Esophagus muscularis mucosa (tissue), 4 donors: ENCODE measurements around the gene LARP1B. TPM values are rescaled to one million over a fixed set of nuclear protein-coding genes. Genes with fewer than 3 reads are reported as not detected.

Experiments
- DNase-seq: peaks from one replicate; pipeline ENCODE4 v3.0.0-alpha.2; 2017; ENCODE audit errors: extremely low spot score
- H3K27ac ChIP-seq, 4 donors: fragments of 200-600 bp; sonication (generic); replicated peaks in 1 of 4; 1 replicate in 3 of 4; 2 replicates in 1 of 4; pipeline ENCODE4 v1.5.1; 2016 to 2019; ENCODE audit warnings: mild to moderate bottlenecking in 1 of 4
- H3K27me3 ChIP-seq, 4 donors: fragments of 200-600 bp; sonication (generic); one replicate each; pipeline versions ENCODE4 v1.5.1 to v1.6.0; 2016 to 2019
- H3K36me3 ChIP-seq, 4 donors: fragments of 200-600 bp; sonication (generic); one replicate each; pipeline ENCODE4 v1.5.1; 2016 to 2019
- H3K4me1 ChIP-seq, 4 donors: fragments of 200-600 bp; sonication (generic); one replicate each; pipeline ENCODE4 v1.5.1; 2016 to 2019
- H3K4me3 ChIP-seq, 4 donors: fragments of 200-600 bp; sonication (generic); 1 replicate in 2 of 4; 2 replicates in 2 of 4; pipeline ENCODE4 v1.5.1; 2016 to 2019; ENCODE audit warnings: mild to moderate bottlenecking in 4 of 4, moderate library complexity in 1 of 4
- H3K9me3 ChIP-seq, 4 donors: fragments of 200-600 bp; sonication (generic); 1 replicate in 3 of 4; 2 replicates in 1 of 4; pipeline ENCODE4 v1.5.1; 2016 to 2019
- CTCF ChIP-seq, 3 experiments: fragments of 200-600 bp in 2 of 3; fragments of 450-650 bp in 1 of 3; sonication (generic) in 2 of 3; IDR thresholded peaks; one replicate each; pipeline ENCODE4 v1.5.1; 2017 to 2019; ENCODE audit warnings: antibody characterized with exemption in 3 of 3, mild to moderate bottlenecking in 2 of 3, moderate library complexity in 1 of 3
- EP300 ChIP-seq: sonication (generic); formaldehyde crosslinking; IDR thresholded peaks from one replicate; pipeline ENCODE4 v1.6.1; 2017; ENCODE audit warnings: antibody characterized with exemption
- POLR2A ChIP-seq: fragments of 450-650 bp; IDR thresholded peaks from one replicate; pipeline ENCODE4 v1.6.1; 2017; ENCODE audit warnings: antibody characterized with exemption, moderate library complexity, mild to moderate bottlenecking, low read depth
- POLR2AphosphoS5 ChIP-seq, 2 donors: sonication (generic); formaldehyde crosslinking; IDR thresholded peaks; one replicate each; pipeline ENCODE4 v1.6.1; 2017; ENCODE audit warnings: antibody characterized with exemption in 2 of 2
- WGBS: methylation state at CpG from one replicate; pipeline ENCODE4 v1.1.5; 2018; 5-methylcytosine and 5-hydroxymethylcytosine counted together
- intact Hi-C: fragments of 100-400 bp; cut with DNase I; formaldehyde crosslinking; loops from one replicate; pipeline ENCODE4 v1.15.1; 2023
- total RNA-seq, 4 donors: library from RNA; depleted of rRNA; stranded (reverse); fragments of >200 nt; gene quantifications; one replicate each; pipeline versions ENCODE4 v1.1.0 to v1.2.1, GENCODE V29; 2016

Gene LARP1B
- 10 to 100 TPM; 18.9 to 27.5 (median 24.1) TPM for total RNA-seq

- H3K27ac ChIP-seq = peak within 1 kb of the TSS; percentile 96 to 98 (median 98)
- H3K9me3 ChIP-seq = no peaks in the 10 kb centered on the region
- peak; percentile 97 for DNase-seq
- H3K27me3 ChIP-seq = no peaks in the 10 kb centered on the region
- no peaks in the 10 kb centered on the region for H3K36me3 ChIP-seq
- H3K4me3 ChIP-seq = peak within 1 kb of the TSS; percentile 86 to 97 (median 91)
- WGBS = 0% methylated on average over 1 of the region's 112 CpGs
- peaks cover 9 to 19% (median 13%) of the 10 kb centered on the region in 4 donors for H3K4me1 ChIP-seq
- intact Hi-C loops = loop anchor here (1.0 to 10.0 kb wide), 4 partner anchors 96 to 754 kb away; partner anchors contain the start of genes ABHD18, HSPA4L, MFSD8 and PLK4
- no peak for TF ChIP-seq EP300
- peak; percentile 59 for TF ChIP-seq POLR2A
- no peak for TF ChIP-seq CTCF (IDR thresholded peaks at IDR 0.05)
- TF ChIP-seq POLR2AphosphoS5 (IDR thresholded peaks at IDR 0.05) = peak; percentile 93
These were observed at the start of gene LARP1B for GRCh38 chr4:128060699-128061565. TSS of gene LARP1B (plus strand) at chr4:128061312. CDS start at chr4:128074952, 13,640 bp downstream.

GRCh38 chr4:128025319-128025718 is 35.8 kb upstream of the LARP1B start:
- TF ChIP-seq EP300 (no peak), CTCF (IDR thresholded peaks at IDR 0.05) (no peak), POLR2A (no peak), POLR2AphosphoS5 (IDR thresholded peaks at IDR 0.05) (no peak)
- Histone ChIP-seq H3K36me3 (peaks cover 26 to 96% (median 63%) of the 10 kb centered on the region in 4 donors), H3K4me1 (no peaks in the 10 kb centered on the region), H3K4me3 (no peak overlapping the region), H3K27me3 (no peaks in the 10 kb centered on the region), H3K27ac (no peak overlapping the region), H3K9me3 (no peaks in the 10 kb centered on the region)
- no peak for DNase-seq
- intact Hi-C loops = no loop called here

- intact Hi-C loops = no loop called here
- DNase-seq = no peak
- H3K36me3 ChIP-seq = peaks cover 17 to 80% (median 43%) of the 10 kb centered on the region in 4 donors
- H3K27ac ChIP-seq = no peak overlapping the region
- H3K27me3 ChIP-seq = no peaks in the 10 kb centered on the region
- WGBS = 93% methylated on average over 4 of the region's 4 CpGs
- TF ChIP-seq CTCF (IDR thresholded peaks at IDR 0.05) (no peak), POLR2A (no peak), POLR2AphosphoS5 (IDR thresholded peaks at IDR 0.05) (no peak)
- no peaks in the 10 kb centered on the region for H3K4me1 ChIP-seq
- no peak overlapping the region for H3K4me3 ChIP-seq
- H3K9me3 ChIP-seq = no peaks in the 10 kb centered on the region
These were observed 31.2 kb upstream of the LARP1B start for GRCh38 chr4:128029907-128030306.

- no peaks in the 10 kb centered on the region for H3K9me3 ChIP-seq
- H3K27ac ChIP-seq = no peak overlapping the region
- no peak overlapping the region for H3K4me3 ChIP-seq
- no peak for DNase-seq
- intact Hi-C loops = no loop called here
- WGBS = 84% methylated on average over 3 of the region's 3 CpGs
- TF ChIP-seq POLR2A (no peak), CTCF (IDR thresholded peaks at IDR 0.05) (no peak), POLR2AphosphoS5 (IDR thresholded peaks at IDR 0.05) (no peak), EP300 (no peak)
- no peaks in the 10 kb centered on the region for H3K27me3 ChIP-seq
- H3K4me1 ChIP-seq = no peaks in the 10 kb centered on the region
- H3K36me3 ChIP-seq = peaks cover 17 to 67% (median 35%) of the 10 kb centered on the region in 4 donors
These were observed 29.2 kb upstream of the LARP1B start for GRCh38 chr4:128031756-128032384.
